OCI-LY7 (cell line): ENCODE measurements around the gene FMNL1.
"Not testable (repeated sequence)": the region's sequence is repeated elsewhere in the genome, so short reads cannot be mapped to it uniquely, and the experiment has no call there.

Experiments used
- CTCF ChIP-seq: fragments of 200-600 bp; sonication (generic); conservative IDR thresholded peaks from 2 replicates; pipeline ENCODE4 v1.5.1; 2014; ENCODE audit warnings: mild to moderate bottlenecking, antibody characterized with exemption, low read length, moderate library complexity, mixed read lengths
- EZH2phosphoT487 ChIP-seq: fragments of 200-600 bp; sonication (generic); IDR thresholded peaks from 2 replicates; pipeline ENCODE4 v1.6.1; 2018; ENCODE audit warnings: low read depth, borderline replicate concordance, mild to moderate bottlenecking, mixed run types, antibody characterized with exemption, low read length, moderate library complexity, mixed read lengths

DNA sequence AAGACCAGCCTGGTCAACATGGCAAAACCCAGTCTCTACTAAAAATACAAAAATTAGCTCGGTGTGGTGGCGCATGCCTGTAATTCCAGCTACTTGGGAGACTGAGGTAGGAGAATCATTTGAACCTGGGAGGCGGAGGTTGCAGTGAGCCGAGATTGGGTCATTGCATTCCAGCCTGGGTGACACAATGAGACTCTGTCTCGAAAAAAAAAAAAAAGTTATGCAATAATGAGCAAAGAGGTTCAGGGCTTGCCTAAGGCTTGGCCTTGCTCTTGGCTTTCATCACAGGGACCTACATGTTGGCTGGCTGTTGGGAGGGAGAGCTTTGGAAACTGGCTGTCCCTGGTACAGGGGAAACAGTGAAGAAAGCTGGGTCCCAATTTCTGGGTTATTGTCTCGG is 19.8 kb upstream of the FMNL1 start:
- not testable (repeated sequence) for TF ChIP-seq CTCF, EZH2phosphoT487
